Right cardiac atrium (tissue), 5 donors: ENCODE measurements around the gene CCDC126. TPM values are rescaled to one million over a fixed set of nuclear protein-coding genes. Genes with fewer than 3 reads are reported as not detected.

Source experiments
- polyA plus RNA-seq: library from polyadenylated mRNA; stranded (reverse); fragments of 200-250 nt; gene quantifications from one replicate; pipeline ENCODE4 v1.2.3, GENCODE V29; 2013
- total RNA-seq, 4 donors: library from RNA; stranded (reverse); fragmentation: NEBNext Ultra II Directional; extraction: Animal tissue kit (Norgen Biotek cat#: 25700); gene quantifications; one replicate each; pipeline ENCODE4 v1.2.1, GENCODE V29; 2021
- donor health status: healthy with polysubstance abuse.
- donor health status: DM: no; HTN: yes; CAD: no.
- donor health status: DM: no; HTN: no; CAD: no.
- donor health status: DM: no; HTN: yes; CAD: no; lungs with severe emphysema.
- donor health status: DM: yes; HTN: yes; CAD: no.

Gene CCDC126
- total and polyA plus RNA-seq, 5 donors = 6.5 to 11.3 (median 8.9) TPM

Other genes starting within 250 kb of the CCDC126 start
- gene IGF2BP3, start 126.9 kb upstream of the CCDC126 start, total RNA-seq = under 1 TPM in 2 of 4 donors, not detected in 2; 0.14 to 0.22 TPM
- gene IGF2BP3, start 126.9 kb upstream of the CCDC126 start, polyA plus RNA-seq = 0.02 TPM
- 10 to 100 TPM; 31.9 to 52.1 (median 42.7) TPM for gene TRA2A, start 65.4 kb upstream of the CCDC126 start, total RNA-seq
- 38.9 TPM for gene TRA2A, start 65.4 kb upstream of the CCDC126 start, polyA plus RNA-seq
- gene FAM221A, start 82.8 kb downstream of the CCDC126 start, total RNA-seq = 1 to 10 TPM; 3.7 to 5.6 (median 4.9) TPM
- gene FAM221A, start 82.8 kb downstream of the CCDC126 start, polyA plus RNA-seq = 3.6 TPM
- gene STK31, start 112.8 kb downstream of the CCDC126 start, total RNA-seq = under 1 TPM in 3 of 4 donors, not detected in 1; 0.24 to 0.47 (median 0.28) TPM
- gene STK31, start 112.8 kb downstream of the CCDC126 start, polyA plus RNA-seq = 0.09 TPM